Breast epithelium (tissue), 4 donors: ENCODE data around the gene FBXO11. TPM values are rescaled to one million over a fixed set of nuclear protein-coding genes. Genes with fewer than 3 reads are reported as not detected.
"Not testable (repeated sequence)": the region's sequence is repeated elsewhere in the genome, so short reads cannot be mapped to it uniquely, and the experiment has no call there.

Experiments used
- DNase-seq, 2 donors: peaks; one replicate each; pipeline ENCODE4 v3.0.0-alpha.2; 2019; ENCODE audit warnings: low spot score in 2 of 2
- H3K27ac ChIP-seq, 2 donors: fragments of 200-600 bp; sonication (generic) in 1 of 2; one replicate each; pipeline ENCODE4 v1.5.1; 2016 to 2019; ENCODE audit warnings: mild to moderate bottlenecking in 1 of 2
- H3K27me3 ChIP-seq, 2 donors: fragments of 200-600 bp; sonication (generic) in 1 of 2; one replicate each; pipeline versions ENCODE4 v1.5.1 to v1.6.0; 2017 to 2019; ENCODE audit warnings: control low read depth in 1 of 2, mild to moderate bottlenecking in 1 of 2
- H3K36me3 ChIP-seq: fragments of 200-600 bp; one replicate; pipeline ENCODE4 v1.5.1; 2019
- H3K4me1 ChIP-seq, 2 donors: fragments of 200-600 bp; sonication (generic); one replicate each; pipeline ENCODE4 v1.5.1; 2016 to 2019; ENCODE audit warnings: control low read depth in 1 of 2
- H3K4me3 ChIP-seq, 3 donors: fragments of 200-600 bp; sonication (generic); 1 replicate in 2 of 3; 2 replicates in 1 of 3; pipeline ENCODE4 v1.5.1; 2016 to 2019; ENCODE audit warnings: mild to moderate bottlenecking in 3 of 3, moderate library complexity in 2 of 3
- H3K9me3 ChIP-seq, 2 donors: fragments of 200-600 bp; sonication (generic) in 1 of 2; one replicate each; pipeline ENCODE4 v1.5.1; 2016 to 2019; ENCODE audit warnings: control low read depth in 1 of 2
- POLR2A ChIP-seq: fragments of 450-650 bp; IDR thresholded peaks from one replicate; pipeline ENCODE4 v1.6.1; 2016; ENCODE audit warnings: antibody characterized with exemption, mild to moderate bottlenecking, moderate library complexity
- POLR2AphosphoS5 ChIP-seq, 3 donors: sonication (generic); formaldehyde crosslinking; IDR thresholded peaks; one replicate each; pipeline ENCODE4 v1.6.1; 2017; ENCODE audit warnings: antibody characterized with exemption in 3 of 3
- intact Hi-C: fragments of 100-400 bp; cut with DNase I; formaldehyde crosslinking; loops from one replicate; pipeline ENCODE4 v1.15.1; 2023; ENCODE audit warnings: low total_unique reads
- total RNA-seq, 3 donors: library from RNA; depleted of rRNA; stranded (reverse); fragments of >200 nt; gene quantifications; one replicate each; pipeline ENCODE4 v1.1.0, GENCODE V29; 2016
- TF ChIP-seq, protein P1 (sequence below), 3 donors: fragments of 450-650 bp; IDR thresholded peaks; one replicate each; pipeline ENCODE4 v1.5.1; 2016 to 2017; ENCODE audit warnings: antibody characterized with exemption in 3 of 3, mild to moderate bottlenecking in 3 of 3, moderate library complexity in 3 of 3

FBXO11 gene
- total RNA-seq, 3 donors from 2014 or later = 59.3 to 71.7 (median 63.8) TPM

DNA sequence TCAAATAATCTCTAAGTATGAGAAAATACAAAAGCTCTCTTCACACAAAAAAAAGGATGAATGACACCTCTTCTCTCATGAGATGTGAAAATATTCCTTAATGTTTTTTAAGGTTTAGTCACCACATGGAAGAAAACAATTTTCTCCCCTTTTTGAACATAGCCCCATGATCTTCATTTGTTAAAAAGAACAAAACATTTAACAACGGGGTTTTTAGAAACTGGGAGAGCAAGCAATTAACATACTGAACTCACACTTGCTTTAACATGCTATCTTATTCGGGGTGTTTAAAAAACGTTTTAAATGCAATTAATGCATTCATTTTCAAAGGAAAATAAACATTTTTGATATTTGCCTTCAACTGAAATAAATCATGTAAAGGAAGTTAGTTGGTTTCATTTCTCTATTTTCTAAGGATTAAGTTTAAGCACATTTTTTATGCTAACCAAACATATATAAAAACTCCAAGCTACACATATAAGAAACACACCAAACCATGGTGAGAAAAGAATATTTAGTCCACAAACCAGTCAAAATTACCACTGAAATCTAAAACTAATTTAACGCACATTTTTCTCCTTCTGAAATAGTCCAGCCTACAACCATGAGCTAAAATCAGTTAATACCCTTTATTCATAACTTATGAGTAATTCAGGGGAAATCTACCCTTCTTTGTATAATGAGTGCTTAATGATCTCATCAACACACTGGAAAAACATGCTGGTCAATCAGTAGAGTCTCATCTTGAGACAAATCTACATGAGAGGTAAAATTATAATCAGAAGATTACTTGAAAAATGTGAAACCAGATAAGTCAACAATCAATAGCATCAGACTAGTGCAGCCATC is 8.2 kb downstream of the FBXO11 start:
- Histone ChIP-seq H3K9me3 (no peaks in the 10 kb centered on the region), H3K4me1 (peaks cover 5 to 15% of the 10 kb centered on the region in 2 donors), H3K27me3 (no peaks in the 10 kb centered on the region), H3K36me3 (no peaks in the 10 kb centered on the region), H3K4me3 (no peak overlapping the region), H3K27ac (no peak overlapping the region)
- DNase-seq = no peak
- TF ChIP-seq POLR2A (no peak), POLR2AphosphoS5 (IDR thresholded peaks at IDR 0.05) (no peak)
- TF ChIP-seq, protein P1, sequence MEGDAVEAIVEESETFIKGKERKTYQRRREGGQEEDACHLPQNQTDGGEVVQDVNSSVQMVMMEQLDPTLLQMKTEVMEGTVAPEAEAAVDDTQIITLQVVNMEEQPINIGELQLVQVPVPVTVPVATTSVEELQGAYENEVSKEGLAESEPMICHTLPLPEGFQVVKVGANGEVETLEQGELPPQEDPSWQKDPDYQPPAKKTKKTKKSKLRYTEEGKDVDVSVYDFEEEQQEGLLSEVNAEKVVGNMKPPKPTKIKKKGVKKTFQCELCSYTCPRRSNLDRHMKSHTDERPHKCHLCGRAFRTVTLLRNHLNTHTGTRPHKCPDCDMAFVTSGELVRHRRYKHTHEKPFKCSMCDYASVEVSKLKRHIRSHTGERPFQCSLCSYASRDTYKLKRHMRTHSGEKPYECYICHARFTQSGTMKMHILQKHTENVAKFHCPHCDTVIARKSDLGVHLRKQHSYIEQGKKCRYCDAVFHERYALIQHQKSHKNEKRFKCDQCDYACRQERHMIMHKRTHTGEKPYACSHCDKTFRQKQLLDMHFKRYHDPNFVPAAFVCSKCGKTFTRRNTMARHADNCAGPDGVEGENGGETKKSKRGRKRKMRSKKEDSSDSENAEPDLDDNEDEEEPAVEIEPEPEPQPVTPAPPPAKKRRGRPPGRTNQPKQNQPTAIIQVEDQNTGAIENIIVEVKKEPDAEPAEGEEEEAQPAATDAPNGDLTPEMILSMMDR (IDR thresholded peaks at IDR 0.05) = no peak
- intact Hi-C loops = no loop called here

DNA sequence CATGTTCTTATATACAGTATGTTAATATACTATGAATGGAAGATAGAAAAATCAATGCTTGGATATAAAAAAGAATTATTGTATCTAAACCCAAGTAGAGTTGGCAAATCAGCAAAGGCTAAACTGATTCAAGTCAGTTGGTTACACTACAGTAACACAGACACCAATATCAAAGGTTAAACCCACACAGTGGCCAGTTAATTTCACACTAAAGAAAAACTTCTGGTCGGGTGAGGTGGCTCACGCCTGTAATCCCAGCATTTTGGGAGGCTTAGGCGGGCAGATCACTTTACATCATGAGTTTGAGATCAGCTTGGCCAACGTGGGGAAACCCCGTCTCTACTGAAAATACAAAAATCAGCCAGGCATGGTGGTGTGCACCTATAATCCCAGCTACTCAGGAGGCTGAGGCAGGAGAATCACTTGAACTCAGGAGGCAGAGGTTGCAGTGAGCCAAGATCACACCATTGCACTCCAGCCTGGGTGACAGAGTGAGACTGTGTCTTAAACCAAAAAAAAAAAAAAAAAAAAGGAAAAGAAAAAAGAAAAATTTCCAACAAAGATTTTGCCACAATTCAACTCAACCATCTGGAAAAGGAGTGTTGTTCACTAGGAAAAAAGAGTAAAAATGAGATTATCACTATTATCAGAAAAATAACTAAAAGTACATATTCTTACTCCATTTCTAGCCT is 9.0 kb downstream of the FBXO11 start:
- peaks cover 3 to 16% of the 10 kb centered on the region in 2 donors for H3K4me1 ChIP-seq
- H3K27me3 ChIP-seq, intact Hi-C loops, H3K27ac ChIP-seq, H3K36me3 ChIP-seq, DNase-seq, H3K9me3 ChIP-seq, H3K4me3 ChIP-seq: not testable (repeated sequence)

DNA sequence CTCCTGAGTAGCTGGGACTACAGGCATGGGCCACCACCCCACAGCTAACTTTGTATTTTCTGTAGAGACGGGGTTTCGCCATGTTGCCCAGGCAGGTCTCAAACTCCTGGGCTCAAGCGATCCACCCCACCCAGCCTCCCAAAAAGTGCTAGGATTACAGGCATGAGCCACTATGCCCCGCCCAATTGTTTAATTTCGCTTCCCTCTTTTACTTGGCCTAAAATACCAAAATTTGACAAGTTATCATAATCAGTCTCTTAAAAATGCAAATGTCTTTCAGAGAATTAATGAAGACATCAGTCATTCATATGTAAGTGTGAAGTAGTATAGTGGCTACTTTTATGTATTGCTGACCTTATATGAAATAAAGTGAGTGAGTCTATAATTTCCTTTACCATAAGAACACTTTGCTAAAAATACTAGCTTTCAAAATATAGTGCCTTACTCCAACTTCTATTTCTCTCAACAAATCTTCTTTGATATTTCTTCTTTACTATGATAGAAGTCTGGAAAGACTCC is 9.8 kb downstream of the FBXO11 start:
- peaks cover 0 to 20% of the 10 kb centered on the region in 2 donors for H3K4me1 ChIP-seq

DNA sequence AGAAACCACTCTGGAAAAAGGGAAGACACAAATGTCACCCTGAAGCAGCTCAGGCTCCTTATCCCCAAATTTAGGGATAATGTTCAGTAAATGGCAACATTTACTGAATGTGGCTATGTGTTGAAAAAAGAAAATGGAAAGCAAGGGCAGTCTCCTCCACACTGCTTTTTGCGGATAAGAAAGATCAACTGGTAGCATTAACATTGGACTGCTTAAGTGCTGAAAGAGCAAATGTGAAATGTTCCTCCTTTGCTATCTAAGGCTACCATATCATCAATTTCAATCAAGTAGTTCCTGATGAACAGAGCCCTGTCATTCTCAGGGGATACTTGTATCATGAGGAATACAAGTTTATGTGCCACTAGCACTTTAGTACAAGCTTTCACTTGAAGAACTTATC is 12.5 kb downstream of the FBXO11 start:
- H3K27ac ChIP-seq = no peak overlapping the region
- no peak for TF ChIP-seq POLR2AphosphoS5 (IDR thresholded peaks at IDR 0.05)
- TF ChIP-seq, protein P1 (IDR thresholded peaks at IDR 0.05) = no peak
- TF ChIP-seq POLR2A = no peak
- no peaks in the 10 kb centered on the region for H3K36me3 ChIP-seq
- no peak overlapping the region for H3K4me3 ChIP-seq
- DNase-seq = no peak
- intact Hi-C loops = no loop called here
- H3K4me1 ChIP-seq = peaks cover 0 to 13% of the 10 kb centered on the region in 2 donors
- H3K9me3 ChIP-seq = no peaks in the 10 kb centered on the region
- no peaks in the 10 kb centered on the region for H3K27me3 ChIP-seq

More for the DNA sequence above, 9.8 kb downstream of the FBXO11 start:
- Histone ChIP-seq H3K36me3 (no peaks in the 10 kb centered on the region), H3K4me3 (no peak overlapping the region), H3K9me3 (no peaks in the 10 kb centered on the region), H3K27ac (no peak overlapping the region), H3K27me3 (no peaks in the 10 kb centered on the region)
- intact Hi-C loops = no loop called here
- no peak for DNase-seq
- TF ChIP-seq POLR2A (no peak), POLR2AphosphoS5 (IDR thresholded peaks at IDR 0.05) (no peak)
- TF ChIP-seq, protein P1 (IDR thresholded peaks at IDR 0.05) = no peak

DNA sequence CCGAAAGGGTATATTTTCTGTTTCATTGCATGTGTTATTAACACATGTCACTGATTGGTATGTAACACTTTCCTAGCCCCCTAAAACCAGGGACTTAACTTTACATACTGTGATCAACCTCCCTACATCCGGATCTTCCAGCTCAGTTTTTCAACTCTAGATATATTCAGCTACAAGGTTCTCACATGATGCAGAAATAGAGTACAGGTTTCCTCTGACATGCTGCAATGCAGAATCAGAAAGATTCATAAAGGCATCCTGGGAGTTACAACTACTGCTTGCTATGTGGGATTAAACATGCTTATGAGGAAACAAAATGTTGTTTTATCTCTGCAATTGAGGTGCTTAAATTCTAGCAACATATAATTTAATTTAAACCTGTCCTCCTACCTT is 14.0 kb downstream of the FBXO11 start:
- Histone ChIP-seq H3K9me3 (no peaks in the 10 kb centered on the region), H3K4me3 (no peak overlapping the region), H3K27me3 (no peaks in the 10 kb centered on the region), H3K36me3 (no peaks in the 10 kb centered on the region), H3K27ac (no peak overlapping the region), H3K4me1 (peaks cover 0 to 13% of the 10 kb centered on the region in 2 donors)
- TF ChIP-seq POLR2A = no peak
- TF ChIP-seq POLR2AphosphoS5 (IDR thresholded peaks at IDR 0.05) = no peak
- TF ChIP-seq, protein P1 (IDR thresholded peaks at IDR 0.05) = no peak
- intact Hi-C loops = no loop called here
- no peak for DNase-seq
